Endothelial cell of umbilical vein (primary cell): ENCODE data around the gene USF1. TPM values are rescaled to one million over a fixed set of nuclear protein-coding genes. Genes with fewer than 3 reads are reported as not detected.
"Not testable (repeated sequence)": the region's sequence is repeated elsewhere in the genome, so short reads cannot be mapped to it uniquely, and the experiment has no call there.

Source experiments
- BruUV-seq: library from RNA; stranded (reverse); fragments of 400-500 nt; replicated peaks from 2 replicates; lab custom pipeline; 2021; lab: Mats Ljungman, UMichigan
- CTCF ChIA-PET: fragments of 300-600, 350-600 bp; sonication (Branson Sonifier 250); formaldehyde crosslinking; loops from one replicate; lab custom pipeline; 2021; ENCODE audit warnings: antibody characterized with exemption, inconsistent platforms; lab: Charles Lee
- POLR2A ChIA-PET: fragments of 300-600, 350-600 bp; sonication (Branson Sonifier 250); formaldehyde crosslinking; loops from one replicate; lab custom pipeline; 2021; ENCODE audit warnings: antibody characterized with exemption, inconsistent platforms; lab: Charles Lee
- DNase-seq: peaks from one replicate; pipeline ENCODE4 v3.0.0-alpha.2; 2011; ENCODE audit warnings: low read depth, low spot score
- FAIRE-seq: peaks from 2 replicates; lab custom pipeline; 2011; peaks lifted over from hg19 to GRCh38; lab: Jason Lieb, UNC
- H2AFZ ChIP-seq: 2 replicates; pipeline ENCODE4 v1.6.0; 2012; ENCODE audit warnings: low read depth, low read length, control low read depth, inconsistent platforms
- H3K27ac ChIP-seq: 2 replicates; pipeline ENCODE4 v1.5.1; 2011; ENCODE audit warnings: low read depth, mild to moderate bottlenecking, control low read depth, low read length, moderate library complexity; ENCODE audit not compliant: insufficient read depth
- H3K27me3 ChIP-seq, 2 experiments: 2 replicates each; pipeline versions ENCODE4 v1.6.0 to v1.6.1; 2011; ENCODE audit warnings: low read length in 2 of 2, mixed read lengths in 1 of 2; ENCODE audit not compliant: control insufficient read depth in 2 of 2, insufficient read depth in 2 of 2
- H3K36me3 ChIP-seq, 2 experiments: 2 replicates in 1 of 2; 3 replicates in 1 of 2; pipeline ENCODE4 v1.5.1; 2011; ENCODE audit warnings: low read length in 2 of 2, mild to moderate bottlenecking in 1 of 2, moderate library complexity in 1 of 2; ENCODE audit not compliant: control insufficient read depth in 2 of 2, insufficient read depth in 2 of 2; ENCODE audit errors: extremely low read depth in 1 of 2
- H3K4me1 ChIP-seq: 3 replicates; pipeline ENCODE4 v1.5.1; 2011; ENCODE audit warnings: mild to moderate bottlenecking, low read length; ENCODE audit not compliant: control insufficient read depth, insufficient read depth; ENCODE audit errors: extremely low read depth
- H3K4me2 ChIP-seq: 2 replicates; pipeline ENCODE4 v1.6.1; 2011; ENCODE audit warnings: low read length, control low read depth, mixed read lengths; ENCODE audit not compliant: insufficient read depth
- H3K4me3 ChIP-seq, 3 experiments: fragments of 200-600 bp in 1 of 3; sonication (generic), shearing (Covaris generic) in 1 of 3; replicated peaks in 1 of 3; 2 replicates each; pipeline ENCODE4 v1.5.1; 2011 to 2016; ENCODE audit warnings: control low read depth in 3 of 3, low read length in 3 of 3, mild to moderate bottlenecking in 2 of 3, inconsistent platforms in 1 of 3, low read depth in 1 of 3, moderate library complexity in 1 of 3; ENCODE audit not compliant: insufficient read depth in 1 of 3
- H3K79me2 ChIP-seq: 2 replicates; pipeline ENCODE4 v1.6.0; 2012; ENCODE audit warnings: low read length, inconsistent platforms; ENCODE audit not compliant: control insufficient read depth, insufficient read depth
- H3K9ac ChIP-seq: replicated peaks from 2 replicates; pipeline ENCODE3; 2011; ENCODE audit warnings: low read length, control low read depth; ENCODE audit not compliant: insufficient read depth; ENCODE audit errors: extremely low read depth
- H3K9me1 ChIP-seq: replicated peaks from 3 replicates; pipeline ENCODE4 v1.6.0; 2011; ENCODE audit warnings: mild to moderate bottlenecking, low read length; ENCODE audit not compliant: control insufficient read depth, insufficient read depth; ENCODE audit errors: extremely low read depth
- H3K9me3 ChIP-seq: replicated peaks from 2 replicates; pipeline ENCODE4 v1.5.1; 2012; ENCODE audit warnings: low read length, inconsistent platforms; ENCODE audit not compliant: control insufficient read depth, insufficient read depth
- H4K20me1 ChIP-seq: replicated peaks from 2 replicates; pipeline ENCODE3; 2011; ENCODE audit warnings: mild to moderate bottlenecking, low read length; ENCODE audit not compliant: control insufficient read depth, insufficient read depth; ENCODE audit errors: extremely low read depth
- EZH2 ChIP-seq: IDR thresholded peaks from 2 replicates; pipeline ENCODE4 v1.6.1; 2012; ENCODE audit warnings: borderline replicate concordance, low read depth, mild to moderate bottlenecking, moderate library complexity, low read length, inconsistent platforms; ENCODE audit not compliant: severe bottlenecking
- FOS ChIP-seq: IDR thresholded peaks from 2 replicates; pipeline ENCODE4 v1.6.1; 2011; ENCODE audit warnings: mild to moderate bottlenecking, low read length, moderate library complexity, borderline replicate concordance; ENCODE audit not compliant: insufficient read depth
- GATA2 ChIP-seq: IDR thresholded peaks from 2 replicates; pipeline ENCODE4 v1.7.0; 2011; ENCODE audit warnings: low read depth, mild to moderate bottlenecking, moderate library complexity, mixed read lengths, low read length; ENCODE audit not compliant: insufficient read length, insufficient read depth
- JUN ChIP-seq: IDR thresholded peaks from 2 replicates; pipeline ENCODE4 v1.6.1; 2011; ENCODE audit warnings: borderline replicate concordance, low read depth; ENCODE audit not compliant: insufficient read length, insufficient read depth
- MYC ChIP-seq: IDR thresholded peaks from one replicate; pipeline ENCODE4 v1.6.1; 2011; ENCODE audit warnings: mild to moderate bottlenecking, low read depth, low read length
- POLR2A ChIP-seq: IDR thresholded peaks from 2 replicates; pipeline ENCODE4 v1.6.1; 2012; ENCODE audit warnings: low read depth, mild to moderate bottlenecking, control low read depth, low read length
- POLR2AphosphoS5 ChIP-seq: IDR thresholded peaks from 2 replicates; pipeline ENCODE4 v1.6.1; 2012; ENCODE audit warnings: low read depth, mild to moderate bottlenecking, control low read depth, low read length, moderate library complexity; ENCODE audit not compliant: insufficient read depth
- dilution Hi-C: fragments of 300-500 bp; cut with MboI; formaldehyde crosslinking; loops from one replicate; pipeline ENCODE4 v1.15.0; 2019; ENCODE audit warnings: low sequenced_read_pairs; ENCODE audit not compliant: extremely low pct_ligation_motif_present
- intact Hi-C: fragments of 100-400 bp; cut with micrococcal nuclease; formaldehyde crosslinking; loops from one replicate; pipeline ENCODE4 v1.10.0; 2022
- polyA plus RNA-seq, 4 experiments: library from polyadenylated mRNA; depleted of rRNA in 3 of 4; stranded (reverse) in 3 of 4; unstranded in 1 of 4; fragments of >200 nt; gene quantifications; 2 replicates each; pipeline versions ENCODE4 v1.2.1 to v1.2.3, GENCODE V29; 2011 to 2012; ENCODE audit warnings: missing spikeins in 1 of 4
- total RNA-seq: library from RNA; stranded (reverse); gene quantifications from 2 replicates; pipeline ENCODE4 v1.2.3, GENCODE V29; 2021
- TF ChIP-seq, protein P1 (sequence below), 2 donors: IDR thresholded peaks; 1 replicate in 1 of 2; 2 replicates in 1 of 2; pipeline ENCODE4 v1.5.1; 2011; ENCODE audit warnings: low read length in 2 of 2, mild to moderate bottlenecking in 2 of 2, moderate library complexity in 2 of 2, control low read depth in 1 of 2, inconsistent platforms in 1 of 2, low read depth in 1 of 2; ENCODE audit not compliant: insufficient read depth in 1 of 2; ENCODE audit errors: extremely low read depth in 1 of 2
- TF ChIP-seq, protein P2 (sequence below): IDR thresholded peaks from 2 replicates; pipeline ENCODE4 v1.6.1; 2011; ENCODE audit not compliant: insufficient read depth, insufficient read length

USF1 gene
- total and polyA plus RNA-seq, 2 donors (not counting 3 experiments of a cell fraction or from before 2014, with no cell fraction given): 53.4 to 56.7 TPM

DNA sequence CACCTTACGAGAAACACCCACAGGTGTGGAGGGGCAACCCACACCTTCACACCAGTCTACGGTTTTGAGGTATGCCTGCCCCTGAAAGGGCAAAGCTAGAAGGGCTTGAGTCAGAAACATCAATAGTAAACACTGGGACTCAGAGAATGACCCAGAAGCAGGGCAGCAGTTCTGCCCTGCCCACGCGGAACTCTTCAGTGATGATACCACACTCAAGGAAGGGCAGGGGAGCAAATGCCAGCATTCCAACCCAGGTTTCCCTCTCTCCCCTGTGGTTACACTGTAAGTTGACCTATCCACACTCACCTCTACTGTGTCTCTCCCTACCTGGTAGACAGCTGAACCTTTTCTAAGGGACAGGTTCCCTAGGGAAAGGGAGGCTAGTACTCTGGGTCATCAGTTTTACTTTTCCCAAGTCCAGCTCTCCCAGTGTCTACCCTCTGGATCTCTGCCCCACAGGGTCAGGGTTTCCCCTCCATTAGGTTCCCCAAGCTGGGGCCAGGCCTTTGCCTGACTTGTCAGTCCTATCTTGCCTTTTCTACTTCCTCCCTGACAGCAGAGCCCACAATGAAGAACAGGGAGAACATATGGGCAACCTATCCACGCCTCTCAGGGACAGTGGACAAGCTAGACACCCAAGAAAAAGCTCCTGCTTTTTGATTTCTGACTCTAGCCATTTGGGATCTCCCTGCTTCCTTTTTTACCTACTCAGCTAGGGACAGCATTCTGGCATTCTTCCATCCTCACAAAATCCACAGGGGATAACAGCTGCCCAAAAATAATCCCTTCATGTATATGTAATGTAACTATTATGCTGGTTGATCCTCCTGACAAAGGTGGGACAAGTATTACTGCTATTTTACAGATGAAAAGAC is 27.8 kb downstream of the USF1 start:
- dilution Hi-C loops: no loop called here
- no peak overlapping the region for H3K4me2 ChIP-seq
- H3K27ac ChIP-seq: no peak overlapping the region
- intact Hi-C loops: no loop called here
- H3K9ac ChIP-seq: no peak overlapping the region
- TF ChIP-seq EZH2 (no peak), POLR2AphosphoS5 (no peak), FOS (no peak), GATA2 (no peak), JUN (no peak), MYC (no peak), POLR2A (no peak)
- TF ChIP-seq, protein P1, sequence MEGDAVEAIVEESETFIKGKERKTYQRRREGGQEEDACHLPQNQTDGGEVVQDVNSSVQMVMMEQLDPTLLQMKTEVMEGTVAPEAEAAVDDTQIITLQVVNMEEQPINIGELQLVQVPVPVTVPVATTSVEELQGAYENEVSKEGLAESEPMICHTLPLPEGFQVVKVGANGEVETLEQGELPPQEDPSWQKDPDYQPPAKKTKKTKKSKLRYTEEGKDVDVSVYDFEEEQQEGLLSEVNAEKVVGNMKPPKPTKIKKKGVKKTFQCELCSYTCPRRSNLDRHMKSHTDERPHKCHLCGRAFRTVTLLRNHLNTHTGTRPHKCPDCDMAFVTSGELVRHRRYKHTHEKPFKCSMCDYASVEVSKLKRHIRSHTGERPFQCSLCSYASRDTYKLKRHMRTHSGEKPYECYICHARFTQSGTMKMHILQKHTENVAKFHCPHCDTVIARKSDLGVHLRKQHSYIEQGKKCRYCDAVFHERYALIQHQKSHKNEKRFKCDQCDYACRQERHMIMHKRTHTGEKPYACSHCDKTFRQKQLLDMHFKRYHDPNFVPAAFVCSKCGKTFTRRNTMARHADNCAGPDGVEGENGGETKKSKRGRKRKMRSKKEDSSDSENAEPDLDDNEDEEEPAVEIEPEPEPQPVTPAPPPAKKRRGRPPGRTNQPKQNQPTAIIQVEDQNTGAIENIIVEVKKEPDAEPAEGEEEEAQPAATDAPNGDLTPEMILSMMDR (IDR thresholded peaks at IDR 0.05; ENCODE audit: extremely low read depth in 1 of 2, insufficient read depth in 1 of 2, low read depth in 1 of 2, low read length in 2 of 2): no peak
- TF ChIP-seq, protein P2, sequence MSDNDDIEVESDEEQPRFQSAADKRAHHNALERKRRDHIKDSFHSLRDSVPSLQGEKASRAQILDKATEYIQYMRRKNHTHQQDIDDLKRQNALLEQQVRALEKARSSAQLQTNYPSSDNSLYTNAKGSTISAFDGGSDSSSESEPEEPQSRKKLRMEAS: no peak
- H3K79me2 ChIP-seq: peaks cover 24% of the 10 kb centered on the region
- ChIA-PET CTCF (interaction anchor here (0.6 to 5.6 kb wide), 6 partner anchors 22 to 80 kb away, joined by 3 to 100 read pairs (median 4); partner anchors contain the start of genes KLHDC9 and USF1), POLR2A (no interaction called here)
- H4K20me1 ChIP-seq: no peaks in the 10 kb centered on the region
- H3K4me3 ChIP-seq: no peak overlapping the region
- peaks cover 54% of the 10 kb centered on the region for H3K4me1 ChIP-seq
- no peaks in the 10 kb centered on the region for H3K9me3 ChIP-seq
- DNase-seq (no peak), FAIRE-seq (no peak)
- H3K36me3 ChIP-seq: no peaks in the 10 kb centered on the region
- no peak overlapping the region for H2AFZ ChIP-seq
- H3K9me1 ChIP-seq: no peaks in the 10 kb centered on the region
- H3K27me3 ChIP-seq: no peaks in the 10 kb centered on the region
- no TSS peak for BruUV-seq

DNA sequence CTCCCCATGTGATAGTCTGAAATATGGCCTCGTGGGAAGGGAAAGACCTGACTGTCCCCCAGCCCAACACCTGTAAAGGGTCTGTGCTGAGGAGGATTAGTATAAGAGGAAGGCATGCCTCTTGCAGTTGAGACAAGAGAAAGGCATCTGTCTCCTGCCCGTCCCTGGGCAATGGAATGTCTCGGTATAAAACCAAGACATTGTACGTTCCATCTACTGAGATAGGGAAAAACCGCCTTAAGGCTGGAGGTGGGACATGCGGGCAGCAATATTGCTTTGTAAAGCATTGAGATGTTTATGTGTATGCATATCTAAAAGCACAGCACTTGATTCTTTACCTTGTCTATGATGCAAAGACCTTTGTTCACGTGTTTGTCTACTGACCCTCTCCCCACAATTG is 28.6 kb downstream of the USF1 start:
- H3K4me3 ChIP-seq, H2AFZ ChIP-seq, CTCF ChIA-PET, H3K27me3 ChIP-seq, BruUV-seq, H3K9me3 ChIP-seq, DNase-seq, H3K9ac ChIP-seq, H3K4me2 ChIP-seq, H3K36me3 ChIP-seq, H3K27ac ChIP-seq, dilution Hi-C loops, FAIRE-seq, POLR2A ChIA-PET, intact Hi-C loops, H4K20me1 ChIP-seq, H3K9me1 ChIP-seq: not testable (repeated sequence)
- Histone ChIP-seq H3K4me1 (peaks cover 58% of the 10 kb centered on the region), H3K79me2 (peaks cover 25% of the 10 kb centered on the region)
